ENCODE data around the gene CTNNA3. TPM values are rescaled to one million over a fixed set of nuclear protein-coding genes. Genes with fewer than 3 reads are reported as not detected.

CTNNA3 gene
- total RNA-seq, 1 donor from 2014 or later: 0.92 TPM

DNA sequence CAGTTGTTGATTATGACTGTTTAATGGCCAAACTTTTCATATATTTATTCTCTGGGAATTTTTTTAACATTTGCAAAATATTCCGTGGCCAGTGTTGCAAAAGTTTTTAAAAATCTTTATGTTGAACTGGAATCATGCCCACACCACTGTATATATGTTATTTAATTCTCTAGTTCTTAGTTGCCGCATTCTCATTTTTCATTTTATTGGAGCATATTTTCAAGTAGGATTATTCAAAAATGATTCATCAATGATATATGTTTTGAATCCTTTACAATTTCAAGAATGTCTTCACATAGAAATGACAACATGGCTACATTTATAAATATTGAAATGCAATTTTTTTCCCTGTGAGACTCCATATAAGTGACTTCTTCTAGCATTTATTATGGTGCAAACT is 958.8 kb downstream of the CTNNA3 start:
- no peak overlapping the region for H3K27ac Mint-ChIP-seq (ENCODE audit: unreplicated experiment)
- peaks cover 6% of the 10 kb centered on the region for H3K4me1 Mint-ChIP-seq (ENCODE audit: low read depth)
- H3K27me3 Mint-ChIP-seq (ENCODE audit: low read depth): no peaks in the 10 kb centered on the region
- H3K4me3 Mint-ChIP-seq (ENCODE audit: unreplicated experiment): no peak overlapping the region
- H3K36me3 Mint-ChIP-seq (ENCODE audit: low read depth): no peaks in the 10 kb centered on the region
- TF ChIP-seq, protein P1, sequence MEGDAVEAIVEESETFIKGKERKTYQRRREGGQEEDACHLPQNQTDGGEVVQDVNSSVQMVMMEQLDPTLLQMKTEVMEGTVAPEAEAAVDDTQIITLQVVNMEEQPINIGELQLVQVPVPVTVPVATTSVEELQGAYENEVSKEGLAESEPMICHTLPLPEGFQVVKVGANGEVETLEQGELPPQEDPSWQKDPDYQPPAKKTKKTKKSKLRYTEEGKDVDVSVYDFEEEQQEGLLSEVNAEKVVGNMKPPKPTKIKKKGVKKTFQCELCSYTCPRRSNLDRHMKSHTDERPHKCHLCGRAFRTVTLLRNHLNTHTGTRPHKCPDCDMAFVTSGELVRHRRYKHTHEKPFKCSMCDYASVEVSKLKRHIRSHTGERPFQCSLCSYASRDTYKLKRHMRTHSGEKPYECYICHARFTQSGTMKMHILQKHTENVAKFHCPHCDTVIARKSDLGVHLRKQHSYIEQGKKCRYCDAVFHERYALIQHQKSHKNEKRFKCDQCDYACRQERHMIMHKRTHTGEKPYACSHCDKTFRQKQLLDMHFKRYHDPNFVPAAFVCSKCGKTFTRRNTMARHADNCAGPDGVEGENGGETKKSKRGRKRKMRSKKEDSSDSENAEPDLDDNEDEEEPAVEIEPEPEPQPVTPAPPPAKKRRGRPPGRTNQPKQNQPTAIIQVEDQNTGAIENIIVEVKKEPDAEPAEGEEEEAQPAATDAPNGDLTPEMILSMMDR (IDR thresholded peaks at IDR 0.05): no peak
- peaks cover 2% of the 10 kb centered on the region for H3K9me3 Mint-ChIP-seq (ENCODE audit: low read depth)
- no peak for DNase-seq (ENCODE audit: low spot score)

- no peaks in the 10 kb centered on the region for H3K27me3 Mint-ChIP-seq (ENCODE audit: low read depth)
- no peaks in the 10 kb centered on the region for H3K36me3 Mint-ChIP-seq (ENCODE audit: low read depth)
- no peak for DNase-seq (ENCODE audit: low spot score)
- H3K4me3 Mint-ChIP-seq (ENCODE audit: unreplicated experiment): no peak overlapping the region
- H3K9me3 Mint-ChIP-seq (ENCODE audit: low read depth): no peaks in the 10 kb centered on the region
- no peak overlapping the region for H3K27ac Mint-ChIP-seq (ENCODE audit: unreplicated experiment)
- no peaks in the 10 kb centered on the region for H3K4me1 Mint-ChIP-seq (ENCODE audit: low read depth)
- TF ChIP-seq, protein P1 (IDR thresholded peaks at IDR 0.05): no peak
These were observed 972.2 kb downstream of the CTNNA3 start for GRCh38 chr10:66723608-66724400.

- Mint-ChIP-seq H3K4me3 (ENCODE audit: unreplicated experiment) (no peak overlapping the region), H3K27ac (ENCODE audit: unreplicated experiment) (no peak overlapping the region), H3K36me3 (ENCODE audit: low read depth) (no peaks in the 10 kb centered on the region), H3K4me1 (ENCODE audit: low read depth) (no peaks in the 10 kb centered on the region), H3K27me3 (ENCODE audit: low read depth) (no peaks in the 10 kb centered on the region), H3K9me3 (ENCODE audit: low read depth) (no peaks in the 10 kb centered on the region)
- DNase-seq (ENCODE audit: low spot score): no peak
- TF ChIP-seq, protein P1 (IDR thresholded peaks at IDR 0.05): no peak
These were observed 976.5 kb downstream of the CTNNA3 start for GRCh38 chr10:66719483-66719882.

DNA sequence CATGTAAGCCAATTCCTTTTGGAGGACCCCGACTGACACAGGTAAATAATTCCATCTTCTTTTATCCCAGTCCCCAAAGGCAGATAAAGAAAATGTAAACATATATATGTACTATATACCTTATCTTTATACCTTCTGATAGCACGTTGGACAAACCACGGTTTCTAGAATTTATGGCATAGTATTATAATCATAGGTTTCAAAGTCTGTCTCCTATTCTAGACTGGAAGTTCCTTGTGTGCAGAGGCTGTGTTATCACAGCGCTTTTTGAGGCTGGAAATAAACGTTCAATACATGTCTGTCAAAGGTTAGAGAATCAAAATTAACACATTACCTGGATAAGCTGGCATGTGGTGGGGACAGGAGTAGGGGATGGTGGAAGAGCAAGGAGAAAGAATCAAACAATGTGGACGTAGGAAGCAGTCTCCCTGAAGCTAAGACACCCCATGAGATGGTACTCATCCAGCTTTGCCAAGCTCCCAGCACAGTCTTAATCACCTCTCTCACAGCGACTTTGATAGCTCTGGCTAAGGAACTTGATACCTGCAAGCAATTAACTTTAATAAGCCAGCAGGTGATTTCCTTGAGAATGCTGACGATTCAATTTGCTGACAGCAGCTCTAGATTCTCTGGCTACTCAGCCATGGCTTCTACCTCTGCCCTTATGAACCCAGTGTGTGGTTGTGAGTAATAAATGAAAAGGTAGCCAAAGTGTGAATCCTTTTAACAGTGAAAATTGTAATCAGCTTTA is 978.6 kb downstream of the CTNNA3 start:
- Mint-ChIP-seq H3K4me1 (ENCODE audit: low read depth) (no peaks in the 10 kb centered on the region), H3K4me3 (ENCODE audit: unreplicated experiment) (no peak overlapping the region), H3K27ac (ENCODE audit: unreplicated experiment) (no peak overlapping the region), H3K27me3 (ENCODE audit: low read depth) (no peaks in the 10 kb centered on the region), H3K36me3 (ENCODE audit: low read depth) (no peaks in the 10 kb centered on the region), H3K9me3 (ENCODE audit: low read depth) (no peaks in the 10 kb centered on the region)
- TF ChIP-seq, protein P1 (IDR thresholded peaks at IDR 0.05): no peak
- DNase-seq (ENCODE audit: low spot score): no peak

DNA sequence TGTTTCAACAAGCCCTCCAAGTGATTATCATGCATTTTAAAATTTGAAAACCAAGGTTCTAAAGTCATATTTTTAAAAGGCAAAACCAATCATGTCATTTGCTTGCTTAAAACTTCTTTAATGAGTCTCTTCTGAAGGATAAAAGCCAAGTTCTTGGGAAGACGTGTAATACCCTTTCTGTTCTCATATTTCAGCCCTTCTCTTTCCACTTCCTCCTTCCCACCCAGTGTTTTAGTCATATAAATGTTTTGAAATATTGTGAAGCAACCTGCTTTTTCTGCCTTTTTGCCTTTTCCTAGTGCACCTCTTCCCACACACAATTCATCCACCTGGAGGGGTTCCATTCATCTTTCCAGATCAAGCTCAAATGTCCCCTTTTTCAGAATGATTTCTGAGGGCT is 981.3 kb downstream of the CTNNA3 start:
- Mint-ChIP-seq H3K4me3 (ENCODE audit: unreplicated experiment) (no peak overlapping the region), H3K9me3 (ENCODE audit: low read depth) (no peaks in the 10 kb centered on the region), H3K36me3 (ENCODE audit: low read depth) (no peaks in the 10 kb centered on the region), H3K27me3 (ENCODE audit: low read depth) (no peaks in the 10 kb centered on the region), H3K27ac (ENCODE audit: unreplicated experiment) (no peak overlapping the region), H3K4me1 (ENCODE audit: low read depth) (no peaks in the 10 kb centered on the region)
- TF ChIP-seq, protein P1 (IDR thresholded peaks at IDR 0.05): no peak
- no peak for DNase-seq (ENCODE audit: low spot score)
